ENCODE measurements around the gene ZNF248. TPM values are rescaled to one million over a fixed set of nuclear protein-coding genes. Genes with fewer than 3 reads are reported as not detected.

The ZNF248 gene
- total RNA-seq, 4 donors from 2014 or later = 5.4 to 23.5 (median 13.1) TPM

- TF ChIP-seq EP300 (IDR thresholded peaks at IDR 0.05) = no peak
- no peak for TF ChIP-seq POLR2AphosphoS5 (IDR thresholded peaks at IDR 0.05)
- TF ChIP-seq CTCF (IDR thresholded peaks at IDR 0.05) = no peak
- TF ChIP-seq POLR2A (IDR thresholded peaks at IDR 0.05) = no peak
- H3K9me3 ChIP-seq = peaks cover 20% of the 10 kb centered on the region
- H3K4me3 ChIP-seq = no peak overlapping the region
- no peaks in the 10 kb centered on the region for H3K27me3 ChIP-seq
- no peak for DNase-seq (ENCODE audit: low spot score in 2 of 2)
- H3K27ac ChIP-seq = no peak overlapping the region
- peaks cover 9% of the 10 kb centered on the region for H3K36me3 ChIP-seq
- no peaks in the 10 kb centered on the region for H3K4me1 ChIP-seq
Measured at GRCh38 chr10:37762287-37762686, 95.1 kb downstream of the ZNF248 start.

GRCh38 chr10:37760817-37761216 is 96.6 kb downstream of the ZNF248 start:
- no peak overlapping the region for H3K27ac ChIP-seq
- peaks cover 20% of the 10 kb centered on the region for H3K9me3 ChIP-seq
- TF ChIP-seq CTCF (IDR thresholded peaks at IDR 0.05) = no peak
- no peak for TF ChIP-seq POLR2A (IDR thresholded peaks at IDR 0.05)
- TF ChIP-seq EP300 (IDR thresholded peaks at IDR 0.05) = no peak
- TF ChIP-seq POLR2AphosphoS5 (IDR thresholded peaks at IDR 0.05) = no peak
- H3K4me1 ChIP-seq = no peaks in the 10 kb centered on the region
- no peaks in the 10 kb centered on the region for H3K27me3 ChIP-seq
- DNase-seq (ENCODE audit: low spot score in 2 of 2) = no peak
- 33% methylated on average over 1 of the region's 1 CpG for WGBS
- peaks cover 9% of the 10 kb centered on the region for H3K36me3 ChIP-seq
- no peak overlapping the region for H3K4me3 ChIP-seq

- TF ChIP-seq POLR2AphosphoS5 (IDR thresholded peaks at IDR 0.05) = no peak
- TF ChIP-seq POLR2A (IDR thresholded peaks at IDR 0.05) = no peak
- TF ChIP-seq CTCF (IDR thresholded peaks at IDR 0.05) = no peak
- no peak for TF ChIP-seq EP300 (IDR thresholded peaks at IDR 0.05)
- DNase-seq (ENCODE audit: low spot score in 2 of 2) = no peak
- H3K4me1 ChIP-seq = no peaks in the 10 kb centered on the region
- H3K27me3 ChIP-seq = no peaks in the 10 kb centered on the region
- H3K27ac ChIP-seq = no peak overlapping the region
- peaks cover 20% of the 10 kb centered on the region for H3K9me3 ChIP-seq
- H3K36me3 ChIP-seq = peaks cover 6% of the 10 kb centered on the region
- H3K4me3 ChIP-seq = no peak overlapping the region
Measured at GRCh38 chr10:37758074-37758473, 99.3 kb downstream of the ZNF248 start.

- no peak for DNase-seq (ENCODE audit: low spot score in 2 of 2)
- WGBS = 26% methylated on average over 2 of the region's 2 CpGs
- Histone ChIP-seq H3K4me3 (no peak overlapping the region), H3K4me1 (no peaks in the 10 kb centered on the region), H3K27me3 (no peaks in the 10 kb centered on the region), H3K9me3 (peaks cover 24% of the 10 kb centered on the region), H3K27ac (no peak overlapping the region), H3K36me3 (peaks cover 5% of the 10 kb centered on the region)
- no peak for TF ChIP-seq POLR2AphosphoS5 (IDR thresholded peaks at IDR 0.05)
- TF ChIP-seq CTCF (IDR thresholded peaks at IDR 0.05) = no peak
Measured at GRCh38 chr10:37754538-37755323, 102.7 kb downstream of the ZNF248 start.

GRCh38 chr10:37752334-37752875 is 105.0 kb downstream of the ZNF248 start:
- Histone ChIP-seq H3K27me3 (no peaks in the 10 kb centered on the region), H3K4me3 (no peak overlapping the region), H3K36me3 (no peaks in the 10 kb centered on the region), H3K27ac (no peak overlapping the region), H3K4me1 (no peaks in the 10 kb centered on the region), H3K9me3 (peaks cover 21% of the 10 kb centered on the region)
- WGBS = 73% methylated on average over 2 of the region's 2 CpGs
- DNase-seq (ENCODE audit: low spot score in 2 of 2) = no peak
- TF ChIP-seq POLR2AphosphoS5 (IDR thresholded peaks at IDR 0.05) (no peak), CTCF (IDR thresholded peaks at IDR 0.05) (no peak), EP300 (IDR thresholded peaks at IDR 0.05) (no peak), POLR2A (IDR thresholded peaks at IDR 0.05) (no peak)

All from suprapubic skin (tissue), 4 donors.